CD4-positive, alpha-beta T cell treated with Interleukin-17A for 1 hour (primary cell): ENCODE data around the gene OR2B6.
"Not testable (repeated sequence)": the region's sequence is repeated elsewhere in the genome, so short reads cannot be mapped to it uniquely, and the experiment has no call there.

Experiments
- DNase-seq: peaks from one replicate; pipeline ENCODE4 v3.0.0-alpha.2; 2020

Gene OR2B6

GRCh38 chr6:27956941-27957340, at the start of gene OR2B6:
OR2B6 (plus strand) TSS chr6:27957241; CDS start chr6:27957241, 0 bp downstream.
- DNase-seq, result no peak

- no peak for DNase-seq
Measured at GRCh38 chr6:27908017-27908416, 49.0 kb upstream of the OR2B6 start.

GRCh38 chr6:27911956-27912446, 45.0 kb upstream of the OR2B6 start, which contains the start of gene OR2B2:
OR2B2 (minus strand) TSS chr6:27912396; CDS start chr6:27912319, 77 bp downstream.
- no peak for DNase-seq

GRCh38 chr6:27922949-27923348, 34.1 kb upstream of the OR2B6 start:
- DNase-seq, result no peak

- no peak for DNase-seq
Measured at GRCh38 chr6:27924179-27924578, 32.9 kb upstream of the OR2B6 start.

GRCh38 chr6:27928041-27928440, 29.0 kb upstream of the OR2B6 start:
- DNase-seq, result not testable (repeated sequence)

GRCh38 chr6:27929930-27930329, 27.1 kb upstream of the OR2B6 start:
- not testable (repeated sequence) for DNase-seq

- no peak for DNase-seq
Measured at GRCh38 chr6:27931209-27931608, 25.8 kb upstream of the OR2B6 start.

GRCh38 chr6:27940766-27941165, 16.3 kb upstream of the OR2B6 start:
- no peak for DNase-seq

GRCh38 chr6:27943072-27943471, 14.0 kb upstream of the OR2B6 start:
- DNase-seq, result not testable (repeated sequence)

- no peak for DNase-seq
Measured at GRCh38 chr6:27948237-27948636, 8.8 kb upstream of the OR2B6 start.

GRCh38 chr6:27951040-27951439, 6.0 kb upstream of the OR2B6 start:
- DNase-seq, result no peak

GRCh38 chr6:27957516-27957915, 475 bp downstream of the OR2B6 start:
- no peak for DNase-seq

GRCh38 chr6:27962506-27962905, 5.5 kb downstream of the OR2B6 start:
- no peak for DNase-seq

- DNase-seq, result no peak
Measured at GRCh38 chr6:27966044-27966443, 9.0 kb downstream of the OR2B6 start.

GRCh38 chr6:27966816-27967426, 9.9 kb downstream of the OR2B6 start:
- no peak for DNase-seq

- DNase-seq, result no peak
Measured at GRCh38 chr6:27970444-27970843, 13.4 kb downstream of the OR2B6 start.

- DNase-seq, result no peak
Measured at GRCh38 chr6:27972750-27973149, 15.7 kb downstream of the OR2B6 start.

GRCh38 chr6:27977387-27977786, 20.3 kb downstream of the OR2B6 start:
- DNase-seq, result no peak

GRCh38 chr6:27978705-27979104, 21.7 kb downstream of the OR2B6 start:
- DNase-seq, result no peak

GRCh38 chr6:27980111-27980510, 23.1 kb downstream of the OR2B6 start:
- no peak for DNase-seq

GRCh38 chr6:27986928-27987725, 30.1 kb downstream of the OR2B6 start:
- no peak for DNase-seq

GRCh38 chr6:27994616-27995015, 37.6 kb downstream of the OR2B6 start:
- no peak for DNase-seq

GRCh38 chr6:28000351-28001045, 43.5 kb downstream of the OR2B6 start:
- DNase-seq, result no peak
